HTERT RPE-1 (cell line): ENCODE results near the gene NUMBL.
"Not testable (repeated sequence)": the region's sequence is repeated elsewhere in the genome, so short reads cannot be mapped to it uniquely, and the experiment has no call there.

Source experiments
- in situ Hi-C: fragments of 300-500 bp; cut with MboI; formaldehyde crosslinking; loops from 4 replicates; pipeline ENCODE4 v1.14.3; 2020; ENCODE audit warnings: low sequenced_read_pairs

Gene NUMBL

GRCh38 chr19:40668991-40669614 is 21.3 kb downstream of the NUMBL start:
- in situ Hi-C loops, result no loop called here

- in situ Hi-C loops, result no loop called here
Observed at GRCh38 chr19:40667602-40668001, 22.8 kb downstream of the NUMBL start.

- in situ Hi-C loops, result no loop called here
Observed at GRCh38 chr19:40666803-40667438, 23.5 kb downstream of the NUMBL start.

GRCh38 chr19:40663695-40664692 is 26.5 kb downstream of the NUMBL start:
- in situ Hi-C loops, result no loop called here

- in situ Hi-C loops, result no loop called here
Observed at GRCh38 chr19:40662925-40663694, 27.3 kb downstream of the NUMBL start.

DNA sequence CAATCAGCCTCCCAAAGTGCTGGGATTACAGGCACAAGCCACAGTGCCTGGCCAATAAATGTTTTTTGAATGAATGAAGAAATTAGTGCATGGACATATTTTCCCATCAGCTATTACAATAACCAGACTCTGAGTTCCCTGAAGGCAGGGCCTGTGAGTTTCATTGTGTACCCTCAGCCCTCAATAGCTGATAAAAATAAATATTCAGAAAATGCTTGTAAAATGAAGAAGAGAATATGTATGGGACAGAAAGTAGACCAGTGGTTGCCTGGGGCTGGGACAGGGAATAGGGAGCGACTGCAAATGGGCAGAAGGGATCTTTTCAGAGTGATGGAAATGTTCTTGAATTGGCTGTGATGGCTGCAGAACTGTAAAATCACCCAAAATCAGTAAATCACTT is 28.8 kb downstream of the NUMBL start:
- in situ Hi-C loops, result no loop called here

- in situ Hi-C loops, result no loop called here
Observed at GRCh38 chr19:40659566-40659965, 30.9 kb downstream of the NUMBL start.

- in situ Hi-C loops, result no loop called here
Observed at GRCh38 chr19:40659116-40659515, 31.3 kb downstream of the NUMBL start.

GRCh38 chr19:40658031-40658430 is 32.4 kb downstream of the NUMBL start:
- in situ Hi-C loops, result no loop called here

- in situ Hi-C loops, result not testable (repeated sequence)
Observed at GRCh38 chr19:40655684-40656083, 34.8 kb downstream of the NUMBL start.

GRCh38 chr19:40652303-40652702 is 38.1 kb downstream of the NUMBL start:
- in situ Hi-C loops, result not testable (repeated sequence)

GRCh38 chr19:40650749-40651305 is 39.6 kb downstream of the NUMBL start:
- in situ Hi-C loops, result no loop called here

- in situ Hi-C loops, result not testable (repeated sequence)
Observed at GRCh38 chr19:40649903-40650675, 40.4 kb downstream of the NUMBL start.

DNA sequence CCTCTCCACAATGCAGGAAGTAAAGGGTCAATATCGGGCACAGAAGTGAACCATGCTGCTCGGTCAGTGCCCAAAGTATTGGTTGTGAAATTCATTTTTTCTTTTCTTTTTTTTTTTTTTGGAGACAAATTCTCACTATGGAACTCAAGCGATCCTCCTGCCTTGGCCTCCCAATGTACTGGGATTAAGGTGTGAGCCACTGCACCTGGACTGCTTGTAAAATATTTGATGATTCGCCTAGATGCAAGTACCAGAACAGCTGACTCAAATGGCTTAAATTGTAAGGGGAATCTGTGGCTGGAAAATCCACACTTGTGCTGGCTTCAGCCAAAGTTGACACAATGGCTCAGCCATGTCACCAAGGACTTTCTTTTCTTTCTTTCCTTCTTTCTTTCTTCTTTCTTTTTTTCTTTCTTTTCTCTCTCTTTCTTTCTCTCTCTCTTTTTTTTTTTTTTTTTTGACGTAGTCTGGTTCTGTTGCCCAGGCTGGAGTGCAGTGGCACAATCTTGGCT is 43.7 kb downstream of the NUMBL start:
- in situ Hi-C loops, result no loop called here

DNA sequence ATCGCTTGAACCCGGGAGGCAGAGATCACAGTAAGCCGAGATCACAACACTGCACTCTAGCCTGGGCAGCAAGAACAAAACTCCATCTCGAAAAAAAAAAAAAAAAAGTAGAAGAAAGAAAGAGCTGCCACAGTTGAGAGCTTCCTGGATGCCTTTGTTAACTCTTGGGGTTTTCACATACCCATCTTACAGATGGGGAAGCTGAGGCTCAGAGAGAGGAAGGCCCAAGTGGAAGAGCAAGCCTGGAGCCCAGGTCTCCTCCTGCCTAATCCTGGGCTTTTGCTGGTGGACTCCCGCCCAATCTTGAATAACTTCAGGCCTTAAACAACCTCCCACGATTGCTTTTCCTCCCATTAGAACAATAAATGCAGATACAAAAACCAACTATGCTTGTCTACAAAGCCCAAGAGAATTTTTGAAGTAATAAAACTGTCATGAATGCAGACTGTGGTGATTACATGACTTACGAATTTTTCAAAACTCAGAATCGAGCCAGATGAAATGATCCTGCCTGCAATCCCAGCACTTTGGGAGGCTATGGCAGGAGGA is 47.6 kb downstream of the NUMBL start:
- in situ Hi-C loops, result no loop called here

- in situ Hi-C loops, result no loop called here
Observed at GRCh38 chr19:40642051-40642706, 48.3 kb downstream of the NUMBL start.

DNA sequence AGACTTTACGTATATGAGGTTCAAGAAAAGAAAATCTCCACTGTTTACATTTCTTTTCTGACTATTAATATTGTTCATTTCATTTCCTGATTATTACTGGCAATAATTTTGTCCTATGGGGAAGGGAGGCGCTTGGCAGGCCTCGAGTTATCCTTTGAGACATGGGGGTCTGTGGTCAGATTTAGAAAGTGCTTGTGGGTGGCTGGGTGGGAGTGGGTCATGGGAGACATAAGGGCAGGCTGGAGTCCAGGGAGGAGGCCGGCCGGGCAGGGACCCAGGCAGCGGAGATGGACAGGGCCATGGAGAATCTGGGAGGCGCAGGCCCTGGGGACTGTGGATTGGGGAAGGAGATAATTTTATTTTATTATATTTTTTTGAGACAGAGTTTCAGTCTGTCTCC is 49.2 kb downstream of the NUMBL start:
- in situ Hi-C loops, result no loop called here

DNA sequence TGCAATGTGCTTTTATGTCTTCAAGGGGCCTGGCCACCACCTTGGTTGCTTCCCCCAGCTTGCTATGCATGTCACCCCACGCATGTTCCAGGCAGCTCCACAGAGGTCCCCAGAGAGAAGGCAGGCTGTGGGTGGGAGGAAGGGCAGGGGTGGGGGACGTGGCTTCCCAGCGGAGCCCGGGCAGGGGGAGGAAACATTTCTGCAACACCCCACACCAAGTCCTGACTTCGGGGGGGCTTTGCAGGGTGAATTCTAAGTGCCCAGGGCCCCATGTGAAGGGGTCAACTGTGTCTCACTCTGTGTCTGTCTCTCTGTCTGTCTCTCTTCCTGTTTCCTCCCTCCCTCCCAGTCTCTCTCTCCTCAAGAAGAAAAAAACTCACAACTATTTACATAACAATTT is 49.7 kb downstream of the NUMBL start:
- in situ Hi-C loops, result no loop called here

DNA sequence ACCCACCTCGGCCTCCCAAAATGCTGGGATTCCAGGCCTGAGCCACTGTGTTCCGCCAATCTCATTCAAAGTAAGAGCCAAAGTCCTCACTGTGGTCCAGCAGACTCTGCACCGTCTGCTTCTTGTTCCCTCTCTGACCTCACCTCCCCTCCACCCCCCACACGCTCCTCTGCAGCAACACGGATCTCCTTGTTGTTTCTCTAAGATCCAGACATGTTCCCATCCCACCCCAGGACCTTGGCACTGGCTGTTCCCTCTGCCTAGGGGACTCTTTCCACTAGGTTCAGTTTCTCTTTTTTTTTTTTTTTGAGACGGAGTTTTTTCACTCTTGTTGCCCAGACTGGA is 50.8 kb downstream of the NUMBL start:
- in situ Hi-C loops, result no loop called here
